ENCODE results near the gene MTERF4.

The MTERF4 gene

GRCh38 chr2:241084856-241085444, 17.1 kb downstream of the MTERF4 start:
- no peak overlapping the region for H3K27ac ChIP-seq (ENCODE audit: low read length)
- H3K36me3 ChIP-seq (ENCODE audit: control insufficient read depth in 2 of 2, insufficient read depth in 2 of 2, low read length in 2 of 2) = peaks cover 27 to 33% of the 10 kb centered on the region in 2 donors
- H3K4me3 ChIP-seq (ENCODE audit: low read length in 2 of 2) = no peak overlapping the region
- H3K27me3 ChIP-seq (ENCODE audit: control insufficient read depth in 1 of 2, insufficient read depth in 2 of 2, low read length in 2 of 2) = no peaks in the 10 kb centered on the region
- no peaks in the 10 kb centered on the region for H3K9me3 ChIP-seq (ENCODE audit: control insufficient read depth in 2 of 2, low read length in 2 of 2)
- no peaks in the 10 kb centered on the region for H3K4me1 ChIP-seq (ENCODE audit: control insufficient read depth, insufficient read depth, low read length)
- H3K9ac ChIP-seq (ENCODE audit: low read length in 2 of 2) = no peak overlapping the region

- H3K4me3 ChIP-seq (ENCODE audit: low read length in 2 of 2) = no peak overlapping the region
- no peak overlapping the region for H3K9ac ChIP-seq (ENCODE audit: low read length in 2 of 2)
- no peaks in the 10 kb centered on the region for H3K27me3 ChIP-seq (ENCODE audit: control insufficient read depth in 1 of 2, insufficient read depth in 2 of 2, low read length in 2 of 2)
- H3K27ac ChIP-seq (ENCODE audit: low read length) = no peak overlapping the region
- H3K4me1 ChIP-seq (ENCODE audit: control insufficient read depth, insufficient read depth, low read length) = no peaks in the 10 kb centered on the region
- peaks cover 12 to 16% of the 10 kb centered on the region in 2 donors for H3K36me3 ChIP-seq (ENCODE audit: control insufficient read depth in 2 of 2, insufficient read depth in 2 of 2, low read length in 2 of 2)
- no peaks in the 10 kb centered on the region for H3K9me3 ChIP-seq (ENCODE audit: control insufficient read depth in 2 of 2, low read length in 2 of 2)
Measured at GRCh38 chr2:241083091-241083415, 19.0 kb downstream of the MTERF4 start.

GRCh38 chr2:241082341-241083090, 19.6 kb downstream of the MTERF4 start:
- Histone ChIP-seq H3K27ac (ENCODE audit: low read length) (no peak overlapping the region), H3K36me3 (ENCODE audit: control insufficient read depth in 2 of 2, insufficient read depth in 2 of 2, low read length in 2 of 2) (peaks cover 6 to 10% of the 10 kb centered on the region in 2 donors), H3K4me1 (ENCODE audit: control insufficient read depth, insufficient read depth, low read length) (no peaks in the 10 kb centered on the region), H3K9me3 (ENCODE audit: control insufficient read depth in 2 of 2, low read length in 2 of 2) (no peaks in the 10 kb centered on the region), H3K4me3 (ENCODE audit: low read length in 2 of 2) (no peak overlapping the region), H3K27me3 (ENCODE audit: control insufficient read depth in 1 of 2, insufficient read depth in 2 of 2, low read length in 2 of 2) (no peaks in the 10 kb centered on the region), H3K9ac (ENCODE audit: low read length in 2 of 2) (no peak overlapping the region)

- no peaks in the 10 kb centered on the region for H3K4me1 ChIP-seq (ENCODE audit: control insufficient read depth, insufficient read depth, low read length)
- no peaks in the 10 kb centered on the region for H3K27me3 ChIP-seq (ENCODE audit: control insufficient read depth in 1 of 2, insufficient read depth in 2 of 2, low read length in 2 of 2)
- no peak overlapping the region for H3K9ac ChIP-seq (ENCODE audit: low read length in 2 of 2)
- H3K4me3 ChIP-seq (ENCODE audit: low read length in 2 of 2) = no peak overlapping the region
- H3K27ac ChIP-seq (ENCODE audit: low read length) = no peak overlapping the region
- H3K36me3 ChIP-seq (ENCODE audit: control insufficient read depth in 2 of 2, insufficient read depth in 2 of 2, low read length in 2 of 2) = peaks cover 0 to 6% of the 10 kb centered on the region in 2 donors
- H3K9me3 ChIP-seq (ENCODE audit: control insufficient read depth in 2 of 2, low read length in 2 of 2) = no peaks in the 10 kb centered on the region
Measured at GRCh38 chr2:241081643-241082340, 20.3 kb downstream of the MTERF4 start.

- H3K9ac ChIP-seq (ENCODE audit: low read length in 2 of 2) = no peak overlapping the region
- H3K36me3 ChIP-seq (ENCODE audit: control insufficient read depth in 2 of 2, insufficient read depth in 2 of 2, low read length in 2 of 2) = peaks cover 0 to 3% of the 10 kb centered on the region in 2 donors
- no peak overlapping the region for H3K27ac ChIP-seq (ENCODE audit: low read length)
Measured at GRCh38 chr2:241081190-241081642, 20.9 kb downstream of the MTERF4 start.

GRCh38 chr2:241080405-241081189, 21.5 kb downstream of the MTERF4 start:
- Histone ChIP-seq H3K4me1 (ENCODE audit: control insufficient read depth, insufficient read depth, low read length) (no peaks in the 10 kb centered on the region), H3K4me3 (ENCODE audit: low read length in 2 of 2) (no peak overlapping the region), H3K27ac (ENCODE audit: low read length) (no peak overlapping the region), H3K27me3 (ENCODE audit: control insufficient read depth in 1 of 2, insufficient read depth in 2 of 2, low read length in 2 of 2) (no peaks in the 10 kb centered on the region), H3K36me3 (ENCODE audit: control insufficient read depth in 2 of 2, insufficient read depth in 2 of 2, low read length in 2 of 2) (no peaks in the 10 kb centered on the region), H3K9ac (ENCODE audit: low read length in 2 of 2) (no peak overlapping the region), H3K9me3 (ENCODE audit: control insufficient read depth in 2 of 2, low read length in 2 of 2) (no peaks in the 10 kb centered on the region)

More at GRCh38 chr2:241081190-241081642, 20.9 kb downstream of the MTERF4 start:
- Histone ChIP-seq H3K4me1 (ENCODE audit: control insufficient read depth, insufficient read depth, low read length) (no peaks in the 10 kb centered on the region), H3K4me3 (ENCODE audit: low read length in 2 of 2) (no peak overlapping the region), H3K9me3 (ENCODE audit: control insufficient read depth in 2 of 2, low read length in 2 of 2) (no peaks in the 10 kb centered on the region), H3K27me3 (ENCODE audit: control insufficient read depth in 1 of 2, insufficient read depth in 2 of 2, low read length in 2 of 2) (no peaks in the 10 kb centered on the region)

GRCh38 chr2:241074901-241075540, 27.1 kb downstream of the MTERF4 start:
- Histone ChIP-seq H3K4me3 (ENCODE audit: low read length in 2 of 2) (no peak overlapping the region), H3K27ac (ENCODE audit: low read length) (no peak overlapping the region), H3K4me1 (ENCODE audit: control insufficient read depth, insufficient read depth, low read length) (no peaks in the 10 kb centered on the region), H3K36me3 (ENCODE audit: control insufficient read depth in 2 of 2, insufficient read depth in 2 of 2, low read length in 2 of 2) (peaks cover 7 to 8% of the 10 kb centered on the region in 2 donors), H3K9ac (ENCODE audit: low read length in 2 of 2) (no peak overlapping the region), H3K27me3 (ENCODE audit: control insufficient read depth in 1 of 2, insufficient read depth in 2 of 2, low read length in 2 of 2) (peaks cover 0 to 2% of the 10 kb centered on the region in 2 donors), H3K9me3 (ENCODE audit: control insufficient read depth in 2 of 2, low read length in 2 of 2) (no peaks in the 10 kb centered on the region)

- Histone ChIP-seq H3K4me1 (ENCODE audit: control insufficient read depth, insufficient read depth, low read length) (no peaks in the 10 kb centered on the region), H3K27ac (ENCODE audit: low read length) (no peak overlapping the region), H3K9me3 (ENCODE audit: control insufficient read depth in 2 of 2, low read length in 2 of 2) (no peaks in the 10 kb centered on the region), H3K9ac (ENCODE audit: low read length in 2 of 2) (no peak overlapping the region), H3K4me3 (ENCODE audit: low read length in 2 of 2) (no peak overlapping the region), H3K36me3 (ENCODE audit: control insufficient read depth in 2 of 2, insufficient read depth in 2 of 2, low read length in 2 of 2) (peaks cover 7 to 8% of the 10 kb centered on the region in 2 donors), H3K27me3 (ENCODE audit: control insufficient read depth in 1 of 2, insufficient read depth in 2 of 2, low read length in 2 of 2) (peaks cover 0 to 2% of the 10 kb centered on the region in 2 donors)
Measured at GRCh38 chr2:241074065-241074818, 27.8 kb downstream of the MTERF4 start.

GRCh38 chr2:241073166-241074064, 28.7 kb downstream of the MTERF4 start:
- H3K36me3 ChIP-seq (ENCODE audit: control insufficient read depth in 2 of 2, insufficient read depth in 2 of 2, low read length in 2 of 2) = peaks cover 7 to 8% of the 10 kb centered on the region in 2 donors
- no peaks in the 10 kb centered on the region for H3K9me3 ChIP-seq (ENCODE audit: control insufficient read depth in 2 of 2, low read length in 2 of 2)
- no peak overlapping the region for H3K4me3 ChIP-seq (ENCODE audit: low read length in 2 of 2)

More at GRCh38 chr2:241073166-241074064, 28.7 kb downstream of the MTERF4 start:
- H3K9ac ChIP-seq (ENCODE audit: low read length in 2 of 2) = no peak overlapping the region
- peaks cover 0 to 2% of the 10 kb centered on the region in 2 donors for H3K27me3 ChIP-seq (ENCODE audit: control insufficient read depth in 1 of 2, insufficient read depth in 2 of 2, low read length in 2 of 2)
- H3K27ac ChIP-seq (ENCODE audit: low read length) = no peak overlapping the region
- H3K4me1 ChIP-seq (ENCODE audit: control insufficient read depth, insufficient read depth, low read length) = no peaks in the 10 kb centered on the region

Data from stomach smooth muscle (tissue), 2 donors.